Thoracic aorta (tissue), 2 donors: ENCODE results near the gene IL18BP. TPM values are rescaled to one million over a fixed set of nuclear protein-coding genes. Genes with fewer than 3 reads are reported as not detected.

Experiments used
- ATAC-seq: fragments of 150-250 bp; one replicate; pipeline ENCODE4 v1.8.0; 2017; ENCODE audit warnings: low read depth; ENCODE audit not compliant: insufficient number of reproducible peaks, low FRiP score
- DNase-seq: peaks from one replicate; pipeline ENCODE4 v3.0.0-alpha.2; 2020; ENCODE audit warnings: low spot score
- H3K27ac ChIP-seq, 2 donors: fragments of 200-600 bp; sonication (generic); 1 replicate in 1 of 2; 2 replicates in 1 of 2; pipeline ENCODE4 v1.5.1; 2016; ENCODE audit warnings: mild to moderate bottlenecking in 2 of 2, moderate library complexity in 2 of 2
- H3K27me3 ChIP-seq: fragments of 200-600 bp; sonication (generic); replicated peaks from 2 replicates; pipeline ENCODE4 v1.6.0; 2016; ENCODE audit warnings: mild to moderate bottlenecking; ENCODE audit not compliant: insufficient read depth
- H3K36me3 ChIP-seq: fragments of 200-600 bp; sonication (generic); one replicate; pipeline ENCODE4 v1.5.1; 2016
- H3K4me1 ChIP-seq, 2 donors: fragments of 200-600 bp; sonication (generic); 1 replicate in 1 of 2; 2 replicates in 1 of 2; pipeline versions ENCODE4 v1.5.1 to v1.6.0; 2016; ENCODE audit warnings: low read depth in 2 of 2, mild to moderate bottlenecking in 1 of 2; ENCODE audit not compliant: control insufficient read depth in 1 of 2
- H3K4me3 ChIP-seq: fragments of 200-600 bp; sonication (generic); 2 replicates; pipeline ENCODE4 v1.5.1; 2016; ENCODE audit warnings: mild to moderate bottlenecking
- H3K9me3 ChIP-seq: fragments of 200-600 bp; sonication (generic); 2 replicates; pipeline ENCODE4 v1.5.1; 2016
- CTCF ChIP-seq: fragments of 200-600 bp; sonication (generic); IDR thresholded peaks from one replicate; pipeline ENCODE4 v1.5.1; 2019; ENCODE audit warnings: antibody characterized with exemption
- total RNA-seq, 2 donors: library from RNA; depleted of rRNA; stranded (reverse); fragments of >200 nt; gene quantifications; one replicate each; pipeline versions ENCODE4 v1.1.0 to v1.2.3, GENCODE V29; 2016

IL18BP gene
- total RNA-seq, 2 donors from 2014 or later, result 20.2 to 32.2 TPM

GRCh38 chr11:72002841-72003775 lies 4.4 kb downstream of the IL18BP start:
- Histone ChIP-seq H3K9me3 (no peaks in the 10 kb centered on the region), H3K27ac (no peak overlapping the region), H3K36me3 (peaks cover 54% of the 10 kb centered on the region), H3K27me3 (no peaks in the 10 kb centered on the region), H3K4me3 (no peak overlapping the region), H3K4me1 (peaks cover 10 to 18% of the 10 kb centered on the region in 2 donors)
- TF ChIP-seq CTCF, result no peak
- no peak for ATAC-seq
- no peak for DNase-seq

GRCh38 chr11:72003776-72004171 lies 5.1 kb downstream of the IL18BP start:
- DNase-seq (no peak), ATAC-seq (no peak)
- no peak overlapping the region for H3K27ac ChIP-seq
- H3K36me3 ChIP-seq, result peaks cover 60% of the 10 kb centered on the region
- no peak for TF ChIP-seq CTCF
- H3K9me3 ChIP-seq, result no peaks in the 10 kb centered on the region
- no peaks in the 10 kb centered on the region for H3K27me3 ChIP-seq
- peaks cover 8 to 18% of the 10 kb centered on the region in 2 donors for H3K4me1 ChIP-seq
- no peak overlapping the region for H3K4me3 ChIP-seq

GRCh38 chr11:72004515-72005346 lies 6.0 kb downstream of the IL18BP start:
- DNase-seq (no peak), ATAC-seq (no peak)
- Histone ChIP-seq H3K36me3 (peaks cover 68% of the 10 kb centered on the region), H3K9me3 (no peaks in the 10 kb centered on the region), H3K27ac (no peak overlapping the region), H3K27me3 (no peaks in the 10 kb centered on the region), H3K4me1 (peaks cover under 1 to 9% of the 10 kb centered on the region in 2 donors), H3K4me3 (no peak overlapping the region)
- TF ChIP-seq CTCF, result no peak

GRCh38 chr11:72005347-72006260 lies 6.9 kb downstream of the IL18BP start:
- Histone ChIP-seq H3K4me3 (no peak overlapping the region), H3K27ac (no peak overlapping the region), H3K36me3 (peaks cover 76% of the 10 kb centered on the region), H3K9me3 (no peaks in the 10 kb centered on the region), H3K4me1 (peaks cover 0 to under 1% of the 10 kb centered on the region in 2 donors), H3K27me3 (no peaks in the 10 kb centered on the region)
- no peak for DNase-seq
- ATAC-seq, result no peak
- no peak for TF ChIP-seq CTCF
